Ectodermal cell (in vitro differentiated cells): ENCODE measurements around the gene SLC44A3.

Experiments used
- H3K27ac ChIP-seq: 2 replicates; pipeline ENCODE4 v1.7.0; 2013; ENCODE audit warnings: mild to moderate bottlenecking, low read depth, low read length; ENCODE audit not compliant: insufficient read depth, poor library complexity, severe bottlenecking
- H3K27me3 ChIP-seq: 2 replicates; pipeline ENCODE4 v1.7.0; 2013; ENCODE audit warnings: mild to moderate bottlenecking, low read length; ENCODE audit not compliant: insufficient read depth, control insufficient read depth, poor library complexity, severe bottlenecking
- H3K36me3 ChIP-seq: one replicate; pipeline ENCODE4 v1.7.0; 2013; ENCODE audit warnings: low read length; ENCODE audit not compliant: control insufficient read depth, insufficient read depth
- H3K4me1 ChIP-seq: one replicate; pipeline ENCODE4 v1.7.0; 2013; ENCODE audit warnings: low read length; ENCODE audit not compliant: control insufficient read depth, insufficient read depth
- H3K4me3 ChIP-seq: 2 replicates; pipeline ENCODE4 v1.7.0; 2013; ENCODE audit warnings: low read depth, low read length, control low read depth; ENCODE audit not compliant: insufficient read depth
- H3K9me3 ChIP-seq: 2 replicates; pipeline ENCODE4 v1.7.0; 2013; ENCODE audit warnings: mild to moderate bottlenecking, low read length, moderate library complexity; ENCODE audit not compliant: control insufficient read depth
- WGBS, 2 experiments: methylation state at CpG; one replicate each; pipeline ENCODE4 v1.1.7; 2013; ENCODE audit warnings: missing lambda C conversion rate in 2 of 2; 5-methylcytosine and 5-hydroxymethylcytosine counted together

Gene SLC44A3

GRCh38 chr1:94799206-94799605, 21.0 kb upstream of the SLC44A3 start:
- no peaks in the 10 kb centered on the region for H3K36me3 ChIP-seq
- H3K27ac ChIP-seq: no peak overlapping the region
- no peaks in the 10 kb centered on the region for H3K4me1 ChIP-seq
- WGBS, 2 experiments: 92 to 94% methylated on average over 3 to 4 of the region's 4 CpGs
- H3K27me3 ChIP-seq: no peaks in the 10 kb centered on the region
- H3K4me3 ChIP-seq: no peak overlapping the region
- H3K9me3 ChIP-seq: no peaks in the 10 kb centered on the region

- Histone ChIP-seq H3K4me3 (no peak overlapping the region), H3K36me3 (no peaks in the 10 kb centered on the region), H3K9me3 (no peaks in the 10 kb centered on the region), H3K27me3 (no peaks in the 10 kb centered on the region), H3K4me1 (no peaks in the 10 kb centered on the region), H3K27ac (no peak overlapping the region)
- 46 to 51% methylated on average over 7 of the region's 7 CpGs for whole genome bisulfite sequencing, 2 experiments
Measured at GRCh38 chr1:94801919-94802546, 18.1 kb upstream of the SLC44A3 start.

- H3K4me3 ChIP-seq: no peak overlapping the region
- H3K9me3 ChIP-seq: no peaks in the 10 kb centered on the region
- no peaks in the 10 kb centered on the region for H3K36me3 ChIP-seq
- no peak overlapping the region for H3K27ac ChIP-seq
- no peaks in the 10 kb centered on the region for H3K27me3 ChIP-seq
- WGBS, 2 experiments: 88 to 94% methylated on average over 3 of the region's 3 CpGs
- no peaks in the 10 kb centered on the region for H3K4me1 ChIP-seq
Measured at GRCh38 chr1:94803106-94803505, 17.1 kb upstream of the SLC44A3 start.

- H3K27me3 ChIP-seq: no peaks in the 10 kb centered on the region
- H3K4me3 ChIP-seq: no peak overlapping the region
- WGBS, 2 experiments: 79 to 83% methylated on average over 8 of the region's 8 CpGs
- H3K36me3 ChIP-seq: no peaks in the 10 kb centered on the region
- H3K27ac ChIP-seq: no peak overlapping the region
- H3K4me1 ChIP-seq: no peaks in the 10 kb centered on the region
- H3K9me3 ChIP-seq: no peaks in the 10 kb centered on the region
Measured at GRCh38 chr1:94803517-94804441, 16.4 kb upstream of the SLC44A3 start.

- Histone ChIP-seq H3K4me3 (no peak overlapping the region), H3K4me1 (no peaks in the 10 kb centered on the region), H3K27ac (no peak overlapping the region), H3K9me3 (no peaks in the 10 kb centered on the region), H3K27me3 (no peaks in the 10 kb centered on the region), H3K36me3 (no peaks in the 10 kb centered on the region)
- 89 to 91% methylated on average over 3 of the region's 3 CpGs for WGBS, 2 experiments
Measured at GRCh38 chr1:94804442-94804837, 15.7 kb upstream of the SLC44A3 start.

- H3K27ac ChIP-seq: no peak overlapping the region
- H3K4me3 ChIP-seq: no peak overlapping the region
- H3K4me1 ChIP-seq: no peaks in the 10 kb centered on the region
- H3K27me3 ChIP-seq: no peaks in the 10 kb centered on the region
- WGBS, 2 experiments: 40 to 41% methylated on average over 4 of the region's 4 CpGs
- no peaks in the 10 kb centered on the region for H3K36me3 ChIP-seq
- no peaks in the 10 kb centered on the region for H3K9me3 ChIP-seq
Measured at GRCh38 chr1:94805912-94806311, 14.2 kb upstream of the SLC44A3 start.

- H3K36me3 ChIP-seq: no peaks in the 10 kb centered on the region
- H3K9me3 ChIP-seq: no peaks in the 10 kb centered on the region
- WGBS, 2 experiments: 77 to 78% methylated on average over 6 of the region's 6 CpGs
- no peak overlapping the region for H3K27ac ChIP-seq
- no peak overlapping the region for H3K4me3 ChIP-seq
- H3K27me3 ChIP-seq: no peaks in the 10 kb centered on the region
- no peaks in the 10 kb centered on the region for H3K4me1 ChIP-seq
Measured at GRCh38 chr1:94806441-94806871, 13.7 kb upstream of the SLC44A3 start.

- no peaks in the 10 kb centered on the region for H3K27me3 ChIP-seq
- no peak overlapping the region for H3K27ac ChIP-seq
- H3K9me3 ChIP-seq: no peaks in the 10 kb centered on the region
- H3K36me3 ChIP-seq: no peaks in the 10 kb centered on the region
- no peaks in the 10 kb centered on the region for H3K4me1 ChIP-seq
- H3K4me3 ChIP-seq: no peak overlapping the region
- WGBS, 2 experiments: 83 to 85% methylated on average over 11 to 12 of the region's 12 CpGs
Measured at GRCh38 chr1:94807742-94808491, 12.2 kb upstream of the SLC44A3 start.

GRCh38 chr1:94808669-94809068, 11.5 kb upstream of the SLC44A3 start:
- no peak overlapping the region for H3K4me3 ChIP-seq
- no peaks in the 10 kb centered on the region for H3K9me3 ChIP-seq
- H3K36me3 ChIP-seq: no peaks in the 10 kb centered on the region
- H3K27ac ChIP-seq: no peak overlapping the region
- 91 to 95% methylated on average over 3 of the region's 3 CpGs for WGBS, 2 experiments
- H3K4me1 ChIP-seq: no peaks in the 10 kb centered on the region
- H3K27me3 ChIP-seq: no peaks in the 10 kb centered on the region

- Histone ChIP-seq H3K4me1 (no peaks in the 10 kb centered on the region), H3K27me3 (no peaks in the 10 kb centered on the region), H3K36me3 (no peaks in the 10 kb centered on the region), H3K27ac (no peak overlapping the region), H3K4me3 (no peak overlapping the region), H3K9me3 (no peaks in the 10 kb centered on the region)
- WGBS, 2 experiments: 81 to 87% methylated on average over 4 of the region's 4 CpGs
Measured at GRCh38 chr1:94812985-94813384, 7.2 kb upstream of the SLC44A3 start.
